ENCODE measurements around the gene ZNF322. TPM values are rescaled to one million over a fixed set of nuclear protein-coding genes. Genes with fewer than 3 reads are reported as not detected.

The ZNF322 gene
- total RNA-seq, 2 donors from 2014 or later: 8.7 to 18.0 TPM

DNA sequence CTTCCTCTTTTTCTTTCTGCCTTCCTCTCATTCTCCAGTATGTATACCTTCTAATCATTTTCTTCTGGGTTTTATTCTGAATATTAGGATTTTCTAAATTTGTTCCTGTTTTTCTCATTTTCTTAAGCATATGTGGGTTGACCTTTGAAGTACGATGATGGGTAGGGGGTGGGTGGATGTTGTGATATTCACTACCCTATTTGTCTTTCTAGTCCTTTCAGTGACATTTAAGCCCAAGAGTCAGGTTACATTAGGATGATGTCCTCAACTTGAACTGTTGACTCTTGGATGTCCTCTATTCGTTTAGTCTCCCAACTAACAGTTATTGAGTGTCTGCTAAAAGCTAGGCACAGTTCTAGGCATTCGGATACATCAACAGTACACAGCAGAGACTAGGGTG is 55.5 kb downstream of the ZNF322 start:
- no peaks in the 10 kb centered on the region for H3K9me3 Mint-ChIP-seq
- no peak overlapping the region for H3K27ac Mint-ChIP-seq
- no peaks in the 10 kb centered on the region for H3K4me1 Mint-ChIP-seq (ENCODE audit: low read depth in 2 of 2)
- H3K36me3 Mint-ChIP-seq: no peaks in the 10 kb centered on the region
- ATAC-seq (no peak), DNase-seq (ENCODE audit: low spot score) (no peak)
- H3K4me3 Mint-ChIP-seq: no peak overlapping the region
- no peaks in the 10 kb centered on the region for H3K27me3 Mint-ChIP-seq

DNA sequence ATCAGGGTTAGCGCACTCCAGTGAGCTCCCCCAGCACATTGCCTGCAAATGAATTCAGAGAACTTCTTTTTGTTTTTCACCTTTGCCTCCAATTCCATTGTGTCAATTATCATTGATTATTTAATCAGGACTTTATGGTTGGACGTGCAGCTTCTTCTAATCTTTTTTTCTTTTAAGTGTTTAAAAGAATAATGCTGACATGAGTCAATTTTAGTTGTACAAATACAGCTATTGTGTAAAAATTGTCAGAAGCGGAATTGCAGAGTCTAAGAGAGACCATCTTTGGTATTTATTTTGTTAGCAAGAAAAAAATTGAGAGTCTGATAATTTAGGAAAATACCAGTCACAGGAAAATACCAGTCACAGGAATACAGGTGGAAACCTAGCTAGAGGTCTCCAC is 57.3 kb downstream of the ZNF322 start:
- Mint-ChIP-seq H3K9me3 (no peaks in the 10 kb centered on the region), H3K27me3 (no peaks in the 10 kb centered on the region)
- ATAC-seq: no peak

DNA sequence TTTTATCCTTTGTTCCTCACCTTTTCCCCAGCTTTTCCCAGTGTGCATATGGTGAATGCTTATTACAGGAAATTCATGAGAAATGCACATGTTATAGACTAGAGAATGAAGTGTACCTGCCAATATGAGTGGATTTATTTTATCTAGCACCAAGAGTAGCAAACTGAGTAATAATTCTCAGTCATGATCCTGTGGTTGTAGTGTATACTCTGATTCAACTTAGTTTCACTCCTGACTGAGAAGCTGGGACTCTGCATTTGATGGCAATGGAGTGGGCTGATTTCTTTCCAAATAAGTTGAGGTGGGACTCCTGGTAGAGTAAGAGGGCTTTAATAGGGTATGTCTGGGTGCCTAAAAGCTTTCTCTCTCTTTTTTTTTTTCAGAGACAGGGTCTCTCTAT is 58.8 kb downstream of the ZNF322 start:
- Mint-ChIP-seq H3K27ac (no peak overlapping the region), H3K27me3 (no peaks in the 10 kb centered on the region), H3K36me3 (no peaks in the 10 kb centered on the region), H3K9me3 (no peaks in the 10 kb centered on the region), H3K4me1 (ENCODE audit: low read depth in 2 of 2) (peaks cover 0 to 8% of the 10 kb centered on the region in 2 donors), H3K4me3 (no peak overlapping the region)
- ATAC-seq: no peak
- no peak for DNase-seq (ENCODE audit: low spot score)

More for the DNA sequence above, 57.3 kb downstream of the ZNF322 start:
- DNase-seq (ENCODE audit: low spot score): no peak
- H3K36me3 Mint-ChIP-seq: no peaks in the 10 kb centered on the region
- H3K4me3 Mint-ChIP-seq: no peak overlapping the region
- peaks cover 0 to 8% of the 10 kb centered on the region in 2 donors for H3K4me1 Mint-ChIP-seq (ENCODE audit: low read depth in 2 of 2)
- peak overlapping the region in 1 of 2 donors; percentile 38 for H3K27ac Mint-ChIP-seq

DNA sequence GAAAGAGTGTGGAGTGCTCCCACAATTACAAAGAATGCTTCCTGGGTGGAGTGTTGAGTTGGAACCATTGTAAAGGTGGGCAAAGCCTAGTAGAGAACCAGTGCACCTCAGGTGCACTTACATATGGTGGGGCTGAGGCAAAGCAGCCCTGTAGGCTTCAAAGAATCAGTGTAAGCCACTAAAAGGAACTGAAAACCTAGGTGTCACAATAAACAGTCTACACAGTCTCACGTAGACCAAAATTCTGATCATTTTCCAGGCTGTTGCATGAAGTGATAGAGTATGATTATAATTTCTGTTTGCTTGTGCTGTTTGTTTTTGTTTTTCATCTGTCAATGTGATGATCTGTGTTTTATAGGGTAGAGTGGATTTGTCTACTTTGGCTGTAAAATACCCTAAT is 60.0 kb downstream of the ZNF322 start:
- H3K4me3 Mint-ChIP-seq: no peak overlapping the region
- H3K27ac Mint-ChIP-seq: peak overlapping the region in 1 of 2 donors; percentile 3

DNA sequence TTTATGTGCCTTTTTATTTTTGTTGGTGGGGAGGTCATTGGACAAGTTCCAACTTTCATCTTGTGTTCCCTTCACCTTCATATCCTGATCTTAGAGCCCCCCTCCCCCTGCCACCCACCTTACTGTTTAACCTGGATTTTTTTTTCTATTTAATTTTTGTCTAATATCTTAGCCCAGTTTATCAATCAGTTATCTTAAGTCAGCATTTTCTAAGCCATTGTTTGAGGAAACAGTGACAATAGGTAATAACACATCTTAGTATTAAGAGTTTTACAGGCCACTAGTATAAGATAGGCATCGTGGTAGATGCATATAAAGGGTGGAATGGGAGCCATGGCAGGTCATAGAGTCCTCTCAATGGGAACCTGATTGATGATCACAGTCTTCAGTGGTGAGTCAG is 60.4 kb downstream of the ZNF322 start:
- H3K27ac Mint-ChIP-seq: peak overlapping the region in 1 of 2 donors; percentile 3
- H3K36me3 Mint-ChIP-seq: no peaks in the 10 kb centered on the region
- H3K4me3 Mint-ChIP-seq: no peak overlapping the region
- DNase-seq (ENCODE audit: low spot score): no peak
- no peak for ATAC-seq
- H3K4me1 Mint-ChIP-seq (ENCODE audit: low read depth in 2 of 2): peaks cover 0 to 8% of the 10 kb centered on the region in 2 donors
- peaks cover 2 to 5% of the 10 kb centered on the region in 2 donors for H3K27me3 Mint-ChIP-seq
- no peaks in the 10 kb centered on the region for H3K9me3 Mint-ChIP-seq

More for the DNA sequence above, 60.0 kb downstream of the ZNF322 start:
- DNase-seq (ENCODE audit: low spot score) (no peak), ATAC-seq (no peak)
- Mint-ChIP-seq H3K27me3 (peaks cover 0 to under 1% of the 10 kb centered on the region in 2 donors), H3K9me3 (no peaks in the 10 kb centered on the region), H3K36me3 (no peaks in the 10 kb centered on the region), H3K4me1 (ENCODE audit: low read depth in 2 of 2) (peaks cover 0 to 8% of the 10 kb centered on the region in 2 donors)

DNA sequence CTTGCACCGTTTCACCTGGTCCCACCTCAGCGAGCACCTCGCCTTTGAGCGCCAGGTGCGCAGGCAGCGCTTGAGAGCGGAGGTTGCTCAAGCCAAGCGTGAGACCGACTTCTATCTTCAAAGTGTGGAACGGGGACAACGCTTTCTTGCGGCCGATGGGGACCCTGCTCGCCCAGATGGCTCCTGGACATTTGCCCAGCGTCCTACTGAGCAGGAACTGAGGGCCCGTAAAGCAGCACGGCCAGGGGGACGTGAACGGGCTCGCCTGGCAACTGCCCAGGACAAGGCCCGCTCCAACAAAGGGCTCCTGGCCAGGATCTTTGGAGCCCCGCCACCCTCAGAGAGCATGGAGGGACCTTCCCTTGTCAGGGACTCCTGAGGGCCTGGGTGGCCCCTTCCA is 61.3 kb downstream of the ZNF322 start:
- Mint-ChIP-seq H3K36me3 (no peaks in the 10 kb centered on the region), H3K27me3 (peaks cover 10 to 14% of the 10 kb centered on the region in 2 donors), H3K9me3 (no peaks in the 10 kb centered on the region), H3K27ac (no peak overlapping the region), H3K4me3 (no peak overlapping the region), H3K4me1 (ENCODE audit: low read depth in 2 of 2) (peaks cover 0 to 8% of the 10 kb centered on the region in 2 donors)
- ATAC-seq: no peak
- DNase-seq (ENCODE audit: low spot score): no peak

DNA sequence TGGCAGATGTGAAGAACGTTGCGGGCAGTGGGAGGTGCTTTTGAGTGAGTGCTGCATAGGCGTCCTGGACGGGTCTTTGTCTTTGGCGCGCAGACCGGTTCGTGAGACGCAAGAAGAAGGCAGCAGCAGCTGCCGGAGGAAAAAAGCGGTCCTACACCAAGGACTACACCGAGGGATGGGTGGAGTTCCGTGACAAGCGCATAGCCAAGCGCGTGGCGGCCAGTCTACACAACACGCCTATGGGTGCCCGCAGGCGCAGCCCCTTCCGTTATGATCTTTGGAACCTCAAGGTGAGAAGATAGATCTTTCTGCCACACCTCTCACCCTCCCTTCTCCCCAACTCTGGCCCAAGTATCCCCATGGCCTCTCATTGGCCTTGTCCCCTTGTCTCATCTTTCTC is 61.7 kb downstream of the ZNF322 start:
- H3K27ac Mint-ChIP-seq: no peak overlapping the region
- H3K9me3 Mint-ChIP-seq: no peaks in the 10 kb centered on the region
- no peak for DNase-seq (ENCODE audit: low spot score)
- H3K36me3 Mint-ChIP-seq: no peaks in the 10 kb centered on the region
- H3K27me3 Mint-ChIP-seq: peaks cover 12 to 18% of the 10 kb centered on the region in 2 donors
- H3K4me3 Mint-ChIP-seq: no peak overlapping the region
- peaks cover 0 to 8% of the 10 kb centered on the region in 2 donors for H3K4me1 Mint-ChIP-seq (ENCODE audit: low read depth in 2 of 2)
- ATAC-seq: no peak

DNA sequence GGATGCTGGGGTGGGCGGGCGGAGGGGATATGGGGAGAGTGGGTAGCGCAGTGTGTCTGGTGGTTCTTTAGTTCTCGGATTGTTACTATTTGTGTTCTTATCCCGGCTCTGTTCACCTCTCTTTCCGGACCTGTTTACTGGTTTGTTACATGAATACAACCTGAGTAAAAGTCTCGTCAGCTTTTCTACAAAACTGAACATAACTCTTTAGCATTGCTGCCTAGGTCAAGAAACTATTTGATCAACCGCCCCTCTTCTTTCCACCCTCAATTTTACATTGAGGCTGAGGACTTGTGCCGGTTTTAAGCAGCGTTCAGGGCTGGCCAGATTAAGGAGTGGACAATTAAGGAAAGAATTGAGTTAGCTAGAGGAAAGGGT is 62.2 kb downstream of the ZNF322 start:
- Mint-ChIP-seq H3K36me3 (no peaks in the 10 kb centered on the region), H3K27me3 (peaks cover 12 to 20% of the 10 kb centered on the region in 2 donors), H3K4me1 (ENCODE audit: low read depth in 2 of 2) (peaks cover 0 to 8% of the 10 kb centered on the region in 2 donors), H3K9me3 (no peaks in the 10 kb centered on the region), H3K4me3 (no peak overlapping the region), H3K27ac (no peak overlapping the region)
- DNase-seq (ENCODE audit: low spot score): no peak
- ATAC-seq: no peak

DNA sequence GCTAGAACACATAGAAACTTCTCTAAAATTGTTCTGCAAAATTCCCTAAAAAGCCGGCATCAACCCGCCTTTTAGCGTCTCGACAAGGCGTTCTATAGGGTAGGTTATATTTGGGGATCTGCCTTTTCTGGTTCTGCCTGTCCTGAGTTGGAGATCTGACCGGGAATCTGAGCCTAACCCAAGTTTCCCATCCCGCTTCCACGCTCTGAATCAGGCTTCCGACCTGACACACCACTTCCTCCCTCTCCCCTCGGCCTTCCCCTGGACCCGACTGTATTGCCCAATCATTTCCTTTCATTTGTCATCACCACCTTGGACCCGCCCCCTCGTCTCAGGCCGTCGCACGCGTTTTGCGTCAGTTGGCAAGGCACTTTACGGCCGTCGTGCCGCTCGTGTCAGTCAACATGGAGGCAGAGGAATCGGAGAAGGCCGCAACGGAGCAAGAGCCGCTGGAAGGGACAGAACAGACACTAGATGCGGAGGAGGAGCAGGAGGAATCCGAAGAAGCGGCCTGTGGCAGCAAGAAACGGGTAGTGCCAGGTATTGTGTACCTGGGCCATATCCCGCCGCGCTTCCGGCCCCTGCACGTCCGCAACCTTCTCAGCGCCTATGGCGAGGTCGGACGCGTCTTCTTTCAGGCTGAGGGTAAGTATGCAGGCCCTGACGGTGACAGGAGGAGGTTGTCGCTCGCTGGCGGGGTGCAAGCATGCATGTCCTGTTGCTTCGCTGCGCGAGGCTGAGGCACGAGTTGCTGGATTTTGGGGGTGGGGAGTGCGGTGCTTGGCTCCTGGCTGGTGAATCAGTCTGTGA is 62.8 kb downstream of the ZNF322 start, which contains the start of gene ABT1:
ABT1 (plus strand) TSS at position 375 of the 810 bp plus-strand sequence; CDS start at position 405, 30 bp downstream.
- ATAC-seq (peak; percentile 91 to 92), DNase-seq (ENCODE audit: low spot score) (peak; percentile 95)
- H3K27ac Mint-ChIP-seq: no peak within 1 kb of the TSS
- peaks cover 15 to 26% of the 10 kb centered on the region in 2 donors for H3K27me3 Mint-ChIP-seq
- H3K4me3 Mint-ChIP-seq: no peak within 1 kb of the TSS
- H3K36me3 Mint-ChIP-seq: no peaks in the 10 kb centered on the region
- H3K4me1 Mint-ChIP-seq (ENCODE audit: low read depth in 2 of 2): peaks cover 0 to 8% of the 10 kb centered on the region in 2 donors
- H3K9me3 Mint-ChIP-seq: no peaks in the 10 kb centered on the region

DNA sequence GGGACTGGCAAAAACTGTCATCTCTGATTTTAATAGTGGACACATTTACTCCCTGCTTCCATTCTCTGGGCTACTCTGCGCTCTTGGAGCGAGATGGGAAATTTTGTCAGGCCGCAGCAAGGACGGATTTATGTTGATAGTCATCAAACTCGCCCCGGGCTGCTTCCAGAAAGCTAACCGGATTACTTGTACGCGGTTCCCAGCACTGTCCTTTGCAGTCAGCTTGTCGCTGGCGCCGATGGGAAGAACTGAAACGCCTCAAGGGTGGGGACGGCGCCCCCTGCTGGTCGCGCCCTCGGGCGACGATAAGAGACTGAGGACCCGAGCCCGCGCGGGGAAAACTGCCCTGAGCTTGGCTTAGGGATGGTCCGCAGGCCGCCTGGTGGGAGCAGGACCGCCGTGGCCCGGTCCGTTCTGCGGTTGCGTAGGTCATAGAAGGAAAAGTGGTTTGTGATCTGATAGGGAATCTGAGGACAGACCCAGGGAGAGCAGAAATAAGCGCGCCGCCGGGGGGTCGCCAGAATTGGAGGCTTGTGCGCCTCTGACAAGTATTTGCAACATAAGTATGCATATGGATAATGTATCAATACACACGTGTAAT is 63.8 kb downstream of the ZNF322 start:
- Mint-ChIP-seq H3K27me3 (peaks cover 23 to 34% of the 10 kb centered on the region in 2 donors), H3K4me1 (ENCODE audit: low read depth in 2 of 2) (peaks cover 0 to 8% of the 10 kb centered on the region in 2 donors), H3K36me3 (no peaks in the 10 kb centered on the region), H3K4me3 (no peak overlapping the region), H3K9me3 (no peaks in the 10 kb centered on the region), H3K27ac (no peak overlapping the region)
- DNase-seq (ENCODE audit: low spot score): peak; percentile 88
- peak; percentile 66 to 80 for ATAC-seq

DNA sequence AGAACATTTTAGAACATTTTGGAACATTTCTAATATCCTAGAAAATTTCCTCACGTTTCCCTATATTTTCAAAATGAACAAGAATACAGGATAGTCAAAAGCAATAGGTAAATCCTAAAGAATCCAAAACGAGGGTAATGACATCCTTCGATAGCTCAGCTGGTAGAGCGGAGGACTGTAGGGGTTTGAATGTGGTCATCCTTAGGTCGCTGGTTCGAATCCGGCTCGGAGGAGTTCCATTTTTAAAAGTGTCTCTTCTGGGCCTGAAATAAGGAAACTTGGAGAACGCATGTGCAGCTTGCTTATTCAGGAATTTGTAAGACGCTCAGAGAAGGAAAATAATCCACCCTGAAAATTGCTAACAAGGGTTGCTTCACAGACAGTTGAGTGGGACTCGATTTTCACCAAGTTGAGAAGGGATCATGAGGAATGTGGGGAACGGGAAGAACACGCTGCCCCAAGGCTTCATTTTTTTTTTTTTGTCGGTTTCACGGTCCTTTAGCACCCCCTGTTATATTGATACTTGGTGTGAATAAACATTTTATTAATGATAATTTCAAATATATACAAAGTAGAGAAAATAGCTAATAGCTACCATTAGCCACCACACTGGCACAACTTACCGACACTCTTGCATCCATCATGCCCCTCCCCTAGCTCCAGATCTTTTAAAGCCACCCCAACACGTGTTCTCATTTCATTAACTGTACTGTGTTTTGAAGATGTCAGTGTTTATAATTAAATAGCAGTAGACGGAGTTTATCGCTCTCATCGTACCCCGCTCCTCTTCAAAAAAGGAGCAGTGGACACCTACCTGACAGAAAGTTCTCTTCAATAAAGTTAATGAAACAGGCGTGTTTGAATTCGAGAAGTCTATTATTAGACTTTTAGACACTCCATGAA is 64.6 kb downstream of the ZNF322 start:
- no peaks in the 10 kb centered on the region for H3K9me3 Mint-ChIP-seq
- peak overlapping the region in 1 of 2 donors; percentile 28 for H3K27ac Mint-ChIP-seq
- H3K36me3 Mint-ChIP-seq: no peaks in the 10 kb centered on the region
- ATAC-seq (peak in 1 of 2 donors; percentile 2), DNase-seq (ENCODE audit: low spot score) (no peak)
- peak overlapping the region; percentile 26 for H3K4me3 Mint-ChIP-seq
- peaks cover 26 to 34% of the 10 kb centered on the region in 2 donors for H3K27me3 Mint-ChIP-seq
- peaks cover 0 to 8% of the 10 kb centered on the region in 2 donors for H3K4me1 Mint-ChIP-seq (ENCODE audit: low read depth in 2 of 2)

DNA sequence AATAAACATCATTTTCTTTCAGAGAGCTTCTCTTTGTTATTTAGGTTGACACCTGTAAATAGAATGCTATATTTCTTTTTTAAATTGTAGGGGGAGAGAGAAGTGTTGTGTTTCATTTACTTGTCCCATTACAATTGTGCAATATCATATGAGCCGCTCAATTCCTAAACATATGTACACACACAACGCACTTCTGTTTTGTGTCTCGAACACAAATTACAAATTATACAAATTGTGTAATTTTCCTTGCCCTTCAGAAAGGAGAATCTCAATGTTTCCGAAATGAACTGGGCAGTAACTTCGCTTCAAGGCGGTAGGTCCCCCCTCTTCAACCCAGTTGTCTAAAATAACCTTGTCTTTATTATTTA is 65.4 kb downstream of the ZNF322 start:
- DNase-seq (ENCODE audit: low spot score) (no peak), ATAC-seq (no peak)
- H3K27ac Mint-ChIP-seq: peak overlapping the region in 1 of 2 donors; percentile 28
- peaks cover 26 to 34% of the 10 kb centered on the region in 2 donors for H3K27me3 Mint-ChIP-seq
- H3K4me1 Mint-ChIP-seq (ENCODE audit: low read depth in 2 of 2): peaks cover 0 to 8% of the 10 kb centered on the region in 2 donors
- H3K9me3 Mint-ChIP-seq: no peaks in the 10 kb centered on the region
- no peaks in the 10 kb centered on the region for H3K36me3 Mint-ChIP-seq
- H3K4me3 Mint-ChIP-seq: peak overlapping the region; percentile 26

DNA sequence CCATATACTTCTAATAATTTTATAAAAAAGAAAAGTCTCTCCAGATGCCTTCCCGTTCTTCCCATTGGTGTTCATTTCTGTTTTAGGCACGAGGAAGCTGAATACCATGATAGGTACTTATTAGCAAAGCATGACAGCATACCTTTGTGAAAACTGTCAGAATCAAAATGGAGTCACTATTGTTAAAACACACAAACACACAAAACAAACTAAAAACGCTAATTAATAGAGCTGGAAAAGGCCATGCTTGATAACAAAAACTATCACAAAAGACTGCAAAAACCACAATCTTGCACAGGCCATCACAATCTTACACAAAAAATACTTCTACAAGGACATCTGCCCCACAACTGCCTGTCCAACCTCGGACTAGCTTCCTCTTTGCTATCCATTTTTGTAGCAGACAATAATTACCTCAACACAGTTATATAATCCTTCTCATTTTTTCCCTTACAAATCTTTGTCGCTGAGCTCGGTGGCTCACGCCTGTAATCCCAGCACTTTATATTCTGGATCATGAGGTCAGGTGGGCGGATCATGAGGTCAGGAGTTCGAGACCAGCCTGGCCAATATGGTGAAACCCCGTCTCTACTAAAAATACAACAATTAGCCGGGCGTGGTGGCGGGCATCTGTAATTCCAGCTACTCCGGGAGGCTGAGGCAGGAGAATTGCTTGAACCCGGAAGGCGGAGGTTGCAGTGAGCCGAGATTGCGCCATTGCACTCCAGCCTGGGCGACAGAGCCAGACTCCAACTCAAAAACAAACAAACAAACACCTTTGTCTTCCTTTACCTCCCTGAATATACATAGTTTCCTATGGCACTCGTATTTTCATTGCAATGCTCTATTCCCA is 66.0 kb downstream of the ZNF322 start:
- Mint-ChIP-seq H3K4me3 (no peak overlapping the region), H3K27me3 (peaks cover 26 to 34% of the 10 kb centered on the region in 2 donors), H3K36me3 (no peaks in the 10 kb centered on the region), H3K9me3 (no peaks in the 10 kb centered on the region), H3K27ac (no peak overlapping the region), H3K4me1 (ENCODE audit: low read depth in 2 of 2) (peaks cover 0 to 6% of the 10 kb centered on the region in 2 donors)
- DNase-seq (ENCODE audit: low spot score): no peak
- no peak for ATAC-seq

All from natural killer cell treated with Interleukin-12 subunit alpha and Interleukin-12 subunit beta and Interleukin-15 and Interleukin-18, amount 100 ng/mL, for 72 hours (primary cell).